Lower leg skin (tissue), 4 donors: ENCODE results near the gene ULBP2. TPM values are rescaled to one million over a fixed set of nuclear protein-coding genes. Genes with fewer than 3 reads are reported as not detected.
"Not testable (repeated sequence)": the region's sequence is repeated elsewhere in the genome, so short reads cannot be mapped to it uniquely, and the experiment has no call there.

Source experiments
- DNase-seq, 2 donors: peaks; one replicate each; pipeline ENCODE4 v3.0.0-alpha.2; 2019; ENCODE audit warnings: low spot score in 2 of 2
- H3K4me3 ChIP-seq: fragments of 200-600 bp; sonication (generic); 2 replicates; pipeline ENCODE4 v1.5.1; 2017; ENCODE audit warnings: mild to moderate bottlenecking, low read depth; ENCODE audit not compliant: poor library complexity, severe bottlenecking
- CTCF ChIP-seq, 3 donors: fragments of 450-650 bp; IDR thresholded peaks; one replicate each; pipeline ENCODE4 v1.5.1; 2016; ENCODE audit warnings: antibody characterized with exemption in 3 of 3, mild to moderate bottlenecking in 3 of 3, moderate library complexity in 2 of 3
- POLR2A ChIP-seq, 2 donors: fragments of 450-650 bp; IDR thresholded peaks; one replicate each; pipeline ENCODE4 v1.6.1; 2016 to 2017; ENCODE audit warnings: antibody characterized with exemption in 2 of 2, mild to moderate bottlenecking in 1 of 2, moderate library complexity in 1 of 2
- WGBS, 2 donors: methylation state at CpG; one replicate each; pipeline ENCODE4 v1.1.5; 2018; 5-methylcytosine and 5-hydroxymethylcytosine counted together
- intact Hi-C: fragments of 100-400 bp; cut with DNase I; formaldehyde crosslinking; loops from one replicate; pipeline ENCODE4 v1.15.0; 2023; ENCODE audit warnings: low total_unique reads
- total RNA-seq, 4 donors: library from RNA; depleted of rRNA; stranded (reverse); fragments of >200 nt; gene quantifications; one replicate each; pipeline ENCODE4 v1.1.0, GENCODE V29; 2016

ULBP2 gene
- total RNA-seq, 4 donors from 2014 or later: 0.25 to 0.68 TPM; not detected in 2

GRCh38 chr6:149990661-149991471, 49.1 kb downstream of the ULBP2 start:
- H3K4me3 ChIP-seq: no peak overlapping the region
- TF ChIP-seq POLR2A (IDR thresholded peaks at IDR 0.05) (no peak), CTCF (IDR thresholded peaks at IDR 0.05) (no peak)
- WGBS, 2 donors: 0 to 1% methylated on average over 45 to 49 of the region's 49 CpGs
- intact Hi-C loops: no loop called here
- peak in 1 of 2 donors; percentile 83 for DNase-seq

- 0 to 2% methylated on average over 4 to 7 of the region's 7 CpGs for WGBS, 2 donors
- H3K4me3 ChIP-seq, intact Hi-C loops: not testable (repeated sequence)
- DNase-seq: peak in 1 of 2 donors; percentile 62
Measured at GRCh38 chr6:149991472-149991795, 49.6 kb downstream of the ULBP2 start.

GRCh38 chr6:149991838-149992237, 50.0 kb downstream of the ULBP2 start:
- intact Hi-C loops: no loop called here

GRCh38 chr6:149995235-149995750, 53.5 kb downstream of the ULBP2 start:
- 67 to 71% methylated on average over 6 of the region's 6 CpGs for WGBS, 2 donors
- H3K4me3 ChIP-seq: no peak overlapping the region
- TF ChIP-seq POLR2A (IDR thresholded peaks at IDR 0.05): no peak
- no peak for TF ChIP-seq CTCF (IDR thresholded peaks at IDR 0.05)
- DNase-seq: peak in 1 of 2 donors; percentile 74
- intact Hi-C loops: no loop called here

More at GRCh38 chr6:149991838-149992237, 50.0 kb downstream of the ULBP2 start:
- TF ChIP-seq POLR2A (IDR thresholded peaks at IDR 0.05) (no peak), CTCF (IDR thresholded peaks at IDR 0.05) (no peak)
- H3K4me3 ChIP-seq: no peak overlapping the region
- peak in 1 of 2 donors; percentile 54 for DNase-seq
- 51 to 58% methylated on average over 4 of the region's 4 CpGs for WGBS, 2 donors

- WGBS, 2 donors: 84 to 85% methylated on average over 7 of the region's 7 CpGs
- H3K4me3 ChIP-seq: no peak overlapping the region
- peak in 1 of 2 donors; percentile 59 for DNase-seq
- TF ChIP-seq CTCF (IDR thresholded peaks at IDR 0.05) (no peak), POLR2A (IDR thresholded peaks at IDR 0.05) (no peak)
- intact Hi-C loops: no loop called here
Measured at GRCh38 chr6:149995971-149996370, 54.2 kb downstream of the ULBP2 start.

Other genes with a start within 250 kb of the ULBP2 start
- gene LATS1, start 223.9 kb upstream of the ULBP2 start, total RNA-seq: 10 to 100 TPM; 17.6 to 27.9 (median 24.3) TPM
- 10 to 100 TPM; 14.6 to 35.2 (median 17.2) TPM for gene NUP43, start 195.5 kb upstream of the ULBP2 start, total RNA-seq
- 10 to 100 TPM; 68.4 to 93.5 (median 78.3) TPM for gene PCMT1, start 192.3 kb upstream of the ULBP2 start, total RNA-seq
- 10 to 100 TPM; 56.0 to 98.3 (median 78.4) TPM for gene LRP11, start 77.7 kb upstream of the ULBP2 start, total RNA-seq
- gene RAET1E, start 43.9 kb upstream of the ULBP2 start, total RNA-seq: 10 to 100 TPM; 20.8 to 48.5 (median 36.2) TPM
- gene RAET1G, start 18.9 kb upstream of the ULBP2 start, total RNA-seq: 1 to 10 TPM in 2 of 4 donors, under 1 TPM in 1, not detected in 1; 0.34 to 5.5 (median 4.5) TPM
- under 1 TPM in 2 of 4 donors, not detected in 2; 0.32 to 0.38 TPM for gene ULBP1, start 21.9 kb downstream of the ULBP2 start, total RNA-seq
- 1 to 10 TPM; 1.2 to 7.1 (median 3.6) TPM for gene RAET1L, start 83.5 kb downstream of the ULBP2 start, total RNA-seq
- gene ULBP3, start 127.1 kb downstream of the ULBP2 start, total RNA-seq: 1 to 10 TPM in 3 of 4 donors, not detected in 1; 1.2 to 2.4 (median 1.2) TPM
- 100 to 1,000 TPM; 116 to 145 (median 127) TPM for gene PPP1R14C, start 201.0 kb downstream of the ULBP2 start, total RNA-seq